ENCODE data around the gene DCDC2B. TPM values are rescaled to one million over a fixed set of nuclear protein-coding genes. Genes with fewer than 3 reads are reported as not detected.
A peak's percentile ranks its signal among the peaks of the same experiment; 100 is the strongest.

DCDC2B gene
- total RNA-seq, 4 donors from 2014 or later = not detected

GRCh38 chr1:32239790-32240139 lies 30.9 kb downstream of the DCDC2B start:
- intact Hi-C loops (cut with DNase I; ENCODE audit: low total_unique reads) = loop anchor here (5.0 kb wide), 1 partner anchor 53 kb away; the partner anchor contains the start of gene HDAC1

GRCh38 chr1:32240140-32240951 lies 31.5 kb downstream of the DCDC2B start:
- in situ Hi-C loops (cut with MboI; ENCODE audit: low pct_ligation_motif_present in 1 of 4, low pct_unique_long_range_greater_than_20kb in 1 of 4, low sequenced_read_pairs in 3 of 4) = no loop called here
- intact Hi-C loops (cut with DNase I; ENCODE audit: low total_unique reads) = loop anchor here (5.0 kb wide), 1 partner anchor 52 kb away; the partner anchor contains the start of gene HDAC1
- no peaks in the 10 kb centered on the region for H3K9me3 ChIP-seq
- peak overlapping the region; percentile 57 to 75 (median 64) for H3K4me3 ChIP-seq
- DNase-seq = peak; percentile 87
- H3K27ac ChIP-seq = peak overlapping the region; percentile 80 to 94 (median 86)
- WGBS, 2 donors (ENCODE audit: low coverage in 1 of 2) = 1% methylated on average over 53 of the region's 62 CpGs; no CpG with 5 or more reads in 1 of the 2 donors
- no peaks in the 10 kb centered on the region for H3K36me3 ChIP-seq
- peaks cover 4 to 26% (median 15%) of the 10 kb centered on the region in 4 donors for H3K4me1 ChIP-seq
- TF ChIP-seq EP300 (IDR thresholded peaks at IDR 0.05; ENCODE audit: low read depth) = no peak
- peak; percentile 59 for TF ChIP-seq POLR2A (IDR thresholded peaks at IDR 0.05)
- TF ChIP-seq CTCF (IDR thresholded peaks at IDR 0.05) = peak in 4 of 5 experiments; percentile 11 to 43 (median 17)
- peak; percentile 40 to 87 (median 73) for TF ChIP-seq POLR2AphosphoS5 (IDR thresholded peaks at IDR 0.05)
- H3K27me3 ChIP-seq = no peaks in the 10 kb centered on the region

More at GRCh38 chr1:32239790-32240139, 30.9 kb downstream of the DCDC2B start:
- H3K27ac ChIP-seq = peak overlapping the region; percentile 80 to 94 (median 86)
- in situ Hi-C loops (cut with MboI; ENCODE audit: low pct_ligation_motif_present in 1 of 4, low pct_unique_long_range_greater_than_20kb in 1 of 4, low sequenced_read_pairs in 3 of 4) = no loop called here
- 49% methylated on average over 20 of the region's 20 CpGs; no CpG with 5 or more reads in 1 of the 2 donors for WGBS, 2 donors (ENCODE audit: low coverage in 1 of 2)
- H3K27me3 ChIP-seq = no peaks in the 10 kb centered on the region
- no peaks in the 10 kb centered on the region for H3K36me3 ChIP-seq
- H3K4me1 ChIP-seq = peaks cover 4 to 26% (median 15%) of the 10 kb centered on the region in 4 donors
- TF ChIP-seq POLR2A (IDR thresholded peaks at IDR 0.05) = no peak
- TF ChIP-seq CTCF (IDR thresholded peaks at IDR 0.05) = no peak
- TF ChIP-seq EP300 (IDR thresholded peaks at IDR 0.05; ENCODE audit: low read depth) = no peak
- no peak for TF ChIP-seq POLR2AphosphoS5 (IDR thresholded peaks at IDR 0.05)
- DNase-seq = peak; percentile 16
- H3K4me3 ChIP-seq = peak overlapping the region; percentile 57 to 75 (median 64)
- H3K9me3 ChIP-seq = no peaks in the 10 kb centered on the region

GRCh38 chr1:32241001-32241763 lies 32.3 kb downstream of the DCDC2B start:
- 3% methylated on average over 29 of the region's 55 CpGs; no CpG with 5 or more reads in 1 of the 2 donors for WGBS, 2 donors (ENCODE audit: low coverage in 1 of 2)
- in situ Hi-C loops (cut with MboI; ENCODE audit: low pct_ligation_motif_present in 1 of 4, low pct_unique_long_range_greater_than_20kb in 1 of 4, low sequenced_read_pairs in 3 of 4) = no loop called here
- intact Hi-C loops (cut with DNase I; ENCODE audit: low total_unique reads) = loop anchor here (5.0 kb wide), 1 partner anchor 51 kb away; the partner anchor contains the start of gene HDAC1

More at GRCh38 chr1:32241001-32241763, 32.3 kb downstream of the DCDC2B start:
- Histone ChIP-seq H3K4me3 (peak overlapping the region; percentile 57 to 75 (median 64)), H3K36me3 (no peaks in the 10 kb centered on the region), H3K27ac (peak overlapping the region; percentile 80 to 94 (median 86)), H3K4me1 (peaks cover 4 to 26% (median 15%) of the 10 kb centered on the region in 4 donors), H3K9me3 (no peaks in the 10 kb centered on the region), H3K27me3 (no peaks in the 10 kb centered on the region)
- TF ChIP-seq EP300 (IDR thresholded peaks at IDR 0.05; ENCODE audit: low read depth) (no peak), POLR2A (IDR thresholded peaks at IDR 0.05) (peak; percentile 31), CTCF (IDR thresholded peaks at IDR 0.05) (no peak)
- peak; percentile 73 for DNase-seq
